Measurements from ENCODE around the gene SFRP5.

The SFRP5 gene

GRCh38 chr10:97785231-97785630 lies 13.4 kb upstream of the SFRP5 start:
- no peak for DNase-seq

- DNase-seq: no peak
These were observed 12.5 kb upstream of the SFRP5 start for GRCh38 chr10:97784200-97784810.

- no peak for DNase-seq
These were observed 10.8 kb upstream of the SFRP5 start for GRCh38 chr10:97782455-97783228.

GRCh38 chr10:97781618-97782331 lies 10.0 kb upstream of the SFRP5 start:
- no peak for DNase-seq

- no peak for DNase-seq
These were observed 9.2 kb upstream of the SFRP5 start for GRCh38 chr10:97780841-97781617.

GRCh38 chr10:97779975-97780374 lies 8.2 kb upstream of the SFRP5 start:
- no peak for DNase-seq

GRCh38 chr10:97779492-97779891 lies 7.7 kb upstream of the SFRP5 start:
- no peak for DNase-seq

GRCh38 chr10:97778452-97779302 lies 6.9 kb upstream of the SFRP5 start:
- no peak for DNase-seq

- DNase-seq: no peak
These were observed 5.3 kb upstream of the SFRP5 start for GRCh38 chr10:97777143-97777542.

GRCh38 chr10:97774811-97775294 lies 3.1 kb upstream of the SFRP5 start:
- no peak for DNase-seq

GRCh38 chr10:97773096-97773495 lies 1.3 kb upstream of the SFRP5 start:
- DNase-seq: no peak

GRCh38 chr10:97771055-97771891 lies 526 bp downstream of the SFRP5 start:
- peak; percentile 30 for DNase-seq

- DNase-seq: no peak
These were observed 1.5 kb downstream of the SFRP5 start for GRCh38 chr10:97770255-97770654.

GRCh38 chr10:97768322-97769315 lies 3.2 kb downstream of the SFRP5 start:
- no peak for DNase-seq

- DNase-seq: no peak
These were observed 4.5 kb downstream of the SFRP5 start for GRCh38 chr10:97766996-97767924.

GRCh38 chr10:97766106-97766810 lies 5.5 kb downstream of the SFRP5 start:
- no peak for DNase-seq

- no peak for DNase-seq
These were observed 6.6 kb downstream of the SFRP5 start for GRCh38 chr10:97765201-97765600.

- no peak for DNase-seq
These were observed 7.3 kb downstream of the SFRP5 start for GRCh38 chr10:97764519-97764931.
